ENCODE measurements around the gene COX4I2.
A peak's percentile ranks its signal among the peaks of the same experiment; 100 is the strongest.
"Not testable (repeated sequence)": the region's sequence is repeated elsewhere in the genome, so short reads cannot be mapped to it uniquely, and the experiment has no call there.

COX4I2 gene

DNA sequence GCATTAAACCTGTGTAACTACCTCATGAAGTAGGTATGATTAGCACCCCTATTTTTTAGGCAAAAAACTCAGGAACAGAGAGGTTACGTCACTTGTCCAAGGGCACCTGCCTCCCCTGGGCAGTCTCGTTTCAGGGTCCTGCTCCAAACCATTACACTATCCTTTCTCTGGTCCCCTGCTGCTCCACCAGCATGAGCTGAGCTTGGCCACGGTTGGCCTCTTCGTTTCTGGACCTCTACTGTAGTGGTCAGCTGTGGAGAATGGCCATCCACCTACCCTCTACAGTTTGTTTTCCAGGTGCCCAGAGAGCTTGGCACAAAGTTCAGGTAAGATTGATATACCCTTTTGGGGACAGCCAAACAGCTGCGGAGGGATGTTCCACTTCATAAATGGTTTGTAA, 16.8 kb downstream of the COX4I2 start:
- DNase-seq (ENCODE audit: low spot score), result no peak

DNA sequence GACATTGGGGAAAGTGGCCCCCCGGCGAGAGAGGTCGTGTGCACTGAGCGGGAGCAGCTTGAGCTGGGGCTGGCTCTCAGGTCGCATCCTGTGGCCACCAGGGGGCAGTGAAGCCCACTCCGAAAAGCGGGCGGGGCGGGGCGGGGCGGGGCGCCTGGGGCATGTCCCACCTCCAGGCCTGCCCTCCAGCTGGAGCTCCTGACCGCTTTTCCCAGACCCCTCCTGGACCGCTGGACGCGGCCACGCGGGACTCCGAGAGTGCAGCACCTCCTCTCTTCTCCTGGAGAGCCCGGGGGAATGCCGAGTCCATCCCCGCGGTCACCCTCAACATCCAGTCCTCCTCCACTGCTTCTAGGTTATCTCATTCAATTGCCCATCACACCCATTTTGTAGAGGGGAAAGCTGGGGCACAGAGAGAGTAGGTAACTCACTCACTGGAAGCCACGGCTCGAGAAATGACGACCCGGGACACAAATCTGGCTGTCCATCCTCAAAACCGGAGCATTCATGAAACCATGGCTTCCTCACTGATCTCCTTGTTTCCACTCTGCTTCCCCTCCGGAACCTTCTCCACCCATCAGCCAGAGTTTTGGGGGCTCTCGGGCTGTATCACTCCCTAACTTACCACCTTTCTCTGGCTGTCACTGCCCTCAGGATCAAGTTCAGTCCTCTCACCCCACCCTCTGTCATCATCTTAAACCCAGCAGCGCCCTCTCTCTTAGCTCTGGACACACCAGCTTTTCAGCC, 24.1 kb downstream of the COX4I2 start:
- peak; percentile 87 for DNase-seq (ENCODE audit: low spot score)

DNA sequence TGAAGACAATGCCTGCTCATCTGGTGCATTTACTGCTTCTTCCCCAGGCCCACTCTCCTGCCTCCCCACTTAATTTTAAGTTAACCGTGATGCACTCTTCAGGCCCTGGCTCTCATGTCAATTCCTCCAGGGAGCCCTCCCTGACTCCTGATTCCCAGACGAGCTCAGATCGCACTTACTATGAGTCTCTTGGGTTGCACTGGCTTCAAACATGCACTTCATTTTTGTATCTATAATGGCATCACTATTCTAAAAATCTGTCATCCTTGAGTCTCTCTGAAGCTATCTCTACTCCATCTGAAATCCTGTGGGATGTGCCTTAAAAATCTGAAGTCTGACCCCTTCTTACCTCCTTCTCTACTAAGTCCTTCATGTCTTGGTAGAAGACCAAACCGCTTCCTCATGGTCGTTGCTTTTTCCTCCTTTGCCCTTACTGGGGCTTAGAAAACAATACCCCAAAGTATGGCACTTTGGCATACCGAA, 24.7 kb downstream of the COX4I2 start:
- DNase-seq (ENCODE audit: low spot score), result no peak

DNA sequence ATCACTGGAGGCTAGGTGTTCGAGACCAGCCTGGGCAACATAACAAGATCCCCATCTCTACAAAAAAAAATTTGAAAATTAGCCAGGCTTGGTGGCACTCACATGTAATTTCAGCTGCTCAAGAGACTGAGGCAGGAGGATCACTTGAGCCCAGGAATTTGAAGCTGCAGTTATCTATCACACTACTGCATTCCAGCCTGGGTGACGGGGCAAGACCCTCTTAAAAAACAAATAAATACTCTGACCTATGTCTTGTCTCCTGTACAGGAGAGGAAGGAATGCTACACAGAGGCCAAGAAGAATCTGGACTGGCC, 25.8 kb downstream of the COX4I2 start:
- DNase-seq (ENCODE audit: low spot score), result no peak

DNA sequence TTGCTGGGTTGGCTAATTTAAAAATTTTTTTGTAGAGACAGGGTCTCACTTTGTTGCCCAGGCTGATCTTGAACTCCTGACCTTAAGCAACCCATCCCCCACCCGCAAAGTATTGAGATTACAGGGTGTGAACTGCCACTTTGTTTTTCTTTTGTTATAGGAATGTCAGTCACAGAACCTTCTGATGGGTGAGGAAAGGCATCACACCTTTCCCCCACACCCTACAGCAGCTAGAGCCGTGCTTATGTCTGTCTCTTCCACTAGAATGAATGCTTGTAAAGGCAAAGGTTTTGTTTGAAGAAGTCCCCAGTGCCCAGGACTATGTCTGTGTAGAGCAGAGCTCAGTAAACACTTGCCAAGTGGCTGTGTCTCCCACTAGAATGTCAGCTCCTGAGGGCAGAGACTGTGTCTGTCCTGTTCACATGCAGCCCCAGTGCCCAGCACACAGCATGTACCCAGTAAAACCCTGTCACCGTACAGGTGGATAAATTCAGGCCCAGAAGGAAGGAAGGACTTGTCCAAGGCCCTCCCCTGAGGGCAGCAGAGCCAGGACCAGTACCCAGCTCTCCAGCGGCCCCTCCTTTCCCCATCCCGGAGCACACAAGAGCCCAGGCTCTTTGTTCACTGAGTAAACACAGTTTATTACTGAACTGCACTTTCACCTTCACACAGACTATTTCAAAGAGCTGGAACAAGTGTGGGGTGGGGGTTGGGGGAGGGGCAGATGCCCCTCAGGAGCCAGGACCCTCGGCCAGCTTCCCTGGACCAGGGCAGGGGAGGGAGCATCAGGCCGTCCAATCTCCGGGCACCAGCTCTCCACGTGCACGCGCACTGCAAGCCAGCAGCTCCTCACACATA, 26.4 kb downstream of the COX4I2 start:
- DNase-seq (ENCODE audit: low spot score), result no peak

DNA sequence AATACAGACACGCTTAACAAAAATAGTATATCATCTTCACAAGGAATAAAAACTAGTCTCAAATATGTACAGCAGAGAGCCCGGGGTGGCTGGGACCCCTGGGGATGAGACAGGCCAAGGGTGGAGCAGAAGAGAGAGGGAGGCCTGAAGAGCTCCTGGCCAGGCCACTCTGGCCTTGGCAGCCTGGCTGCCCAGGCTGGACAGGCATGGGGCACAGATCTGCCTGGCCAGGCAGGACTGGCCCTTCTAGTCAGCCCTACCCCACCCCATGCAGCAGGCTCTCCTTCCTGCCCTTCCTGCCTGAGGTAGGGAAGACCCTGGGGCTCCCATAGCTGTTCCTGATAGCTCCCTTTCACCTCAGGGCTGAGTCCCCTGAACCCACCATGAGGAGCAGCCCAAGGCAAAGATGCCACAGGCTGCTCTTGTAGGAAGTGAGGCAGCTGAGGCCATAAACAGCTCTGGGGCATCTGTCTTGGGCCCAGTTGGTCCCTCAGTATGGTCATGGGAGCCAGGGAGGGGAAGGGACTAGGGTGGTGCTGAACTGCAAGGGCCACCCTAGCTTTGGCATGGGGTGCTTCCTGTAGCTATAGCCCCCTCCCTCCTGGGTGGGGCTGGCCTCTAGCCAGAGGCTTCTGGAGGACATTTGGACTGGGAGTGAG, 27.1 kb downstream of the COX4I2 start:
- no peak for DNase-seq (ENCODE audit: low spot score)

DNA sequence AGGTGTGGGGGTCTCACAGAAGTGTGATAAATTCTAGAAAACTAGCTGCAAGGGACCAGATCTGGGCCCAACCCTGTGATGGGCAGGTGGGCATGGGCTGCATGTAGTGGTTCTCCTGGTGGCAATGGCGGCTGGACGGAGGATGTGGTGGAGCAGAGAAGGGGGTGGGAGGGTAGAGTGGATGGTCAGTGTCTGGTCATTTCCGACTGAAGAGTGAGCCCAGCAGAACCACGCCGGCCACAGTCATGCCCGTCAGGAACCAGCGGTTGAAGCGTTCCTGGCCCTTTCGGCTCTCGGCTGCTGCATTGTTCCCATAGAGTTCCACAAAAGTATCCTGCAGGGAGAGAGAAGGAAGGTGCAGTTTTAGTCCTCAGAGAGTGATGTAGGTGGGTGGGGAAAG, 28.0 kb downstream of the COX4I2 start:
- no peak for DNase-seq (ENCODE audit: low spot score)

DNA sequence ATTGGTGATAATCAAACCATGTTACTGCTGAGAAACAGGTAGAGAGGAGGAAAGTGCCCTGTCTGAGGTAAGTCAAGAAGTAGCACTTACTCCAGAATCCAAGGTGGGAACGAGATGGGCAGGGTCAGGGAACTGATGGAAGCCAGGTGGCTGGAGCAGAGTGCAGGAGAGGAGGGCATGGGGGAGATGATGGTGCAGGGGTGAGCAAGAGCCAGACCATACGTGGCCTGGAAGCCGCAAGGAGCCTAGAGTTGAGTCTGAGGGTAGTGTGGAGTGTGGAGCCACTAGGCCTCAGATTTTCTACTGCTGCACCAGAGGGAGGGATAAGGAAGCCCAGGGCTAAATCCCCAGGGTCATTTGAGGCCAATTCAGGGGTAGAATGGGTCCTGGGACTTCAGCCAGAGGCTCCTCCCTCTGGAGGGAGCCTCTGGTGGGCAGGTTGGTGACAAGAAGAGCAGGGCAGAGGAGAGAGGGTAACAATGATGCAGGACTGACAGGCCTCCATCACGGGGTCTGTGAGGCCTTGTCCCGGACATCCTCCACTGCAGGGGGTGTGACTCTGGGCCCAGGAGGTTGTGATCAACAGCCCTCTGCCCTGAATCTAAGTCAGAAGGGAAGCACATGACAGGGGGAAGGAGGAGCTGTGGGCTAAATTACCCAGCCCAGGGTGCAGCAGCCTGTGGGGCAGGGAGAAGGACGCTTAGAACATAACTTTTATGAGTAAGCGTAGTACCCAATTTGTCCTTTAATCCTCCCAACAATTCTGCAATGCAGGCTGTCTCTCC, 28.7 kb downstream of the COX4I2 start:
- no peak for DNase-seq (ENCODE audit: low spot score)

DNA sequence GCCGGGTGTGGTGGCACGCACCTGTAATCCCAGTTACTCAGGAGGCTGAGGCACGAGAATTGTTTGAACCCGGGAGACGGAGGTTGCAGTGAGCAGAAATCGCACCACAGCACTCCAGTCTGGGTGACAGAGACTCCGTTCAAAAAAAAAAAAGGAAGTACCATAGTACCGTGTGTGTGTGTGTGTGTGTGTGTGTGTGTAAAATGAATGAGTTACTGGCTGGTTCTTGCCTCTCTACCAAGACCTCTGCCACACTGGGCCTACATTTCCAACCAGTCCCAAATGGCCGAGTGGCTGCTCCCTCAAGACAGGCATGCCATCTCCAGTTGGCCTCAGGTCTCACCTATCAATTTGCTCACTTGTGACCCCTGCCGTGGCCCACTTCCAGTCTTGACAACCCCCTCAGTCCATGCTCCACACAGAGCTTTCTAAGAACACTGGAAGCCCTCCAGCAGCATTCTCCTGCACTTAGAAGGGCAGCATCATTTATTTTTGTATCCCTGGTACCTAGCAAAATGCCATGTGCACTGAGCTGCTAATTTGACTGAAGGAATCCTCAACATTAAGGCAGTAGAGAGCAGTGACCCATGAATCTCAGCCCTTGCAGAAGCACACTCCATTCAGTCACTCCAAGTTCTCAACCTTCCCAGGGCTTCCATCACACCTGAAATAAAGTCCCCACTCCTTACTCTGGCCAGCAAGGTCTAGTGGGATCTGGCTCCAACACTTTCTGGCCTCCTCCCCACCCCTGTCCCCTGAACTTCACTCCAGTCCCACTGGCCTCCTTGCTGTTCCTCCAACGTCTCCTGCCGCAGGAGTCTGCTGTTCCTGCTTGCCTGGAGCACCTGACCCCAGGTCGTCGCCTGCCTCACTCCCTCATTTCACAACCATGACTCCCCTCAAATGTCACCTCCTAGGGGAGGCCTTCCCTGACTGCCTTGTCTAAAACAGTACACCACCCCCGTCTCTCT, 29.9 kb downstream of the COX4I2 start:
- no peak for DNase-seq (ENCODE audit: low spot score)

DNA sequence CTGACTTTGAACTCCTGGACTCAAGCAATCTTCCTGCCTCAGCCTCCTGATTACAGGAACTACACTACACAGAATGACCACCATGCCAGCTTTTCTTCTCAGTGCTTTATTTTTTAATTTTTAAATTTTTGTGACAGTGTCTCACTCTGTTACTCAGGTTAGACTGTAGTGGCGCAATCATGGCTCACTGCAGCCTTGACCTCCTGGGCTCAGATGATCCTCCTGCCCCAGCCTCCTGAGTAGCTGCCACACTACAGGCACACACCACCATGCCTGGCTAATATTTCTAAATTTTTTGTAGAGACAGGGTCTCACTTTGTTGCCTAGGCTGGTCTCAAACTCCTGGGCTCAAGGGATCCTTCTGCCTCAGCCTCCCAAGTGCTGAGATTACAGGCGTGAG, 31.2 kb downstream of the COX4I2 start:
- DNase-seq (ENCODE audit: low spot score), result not testable (repeated sequence)

DNA sequence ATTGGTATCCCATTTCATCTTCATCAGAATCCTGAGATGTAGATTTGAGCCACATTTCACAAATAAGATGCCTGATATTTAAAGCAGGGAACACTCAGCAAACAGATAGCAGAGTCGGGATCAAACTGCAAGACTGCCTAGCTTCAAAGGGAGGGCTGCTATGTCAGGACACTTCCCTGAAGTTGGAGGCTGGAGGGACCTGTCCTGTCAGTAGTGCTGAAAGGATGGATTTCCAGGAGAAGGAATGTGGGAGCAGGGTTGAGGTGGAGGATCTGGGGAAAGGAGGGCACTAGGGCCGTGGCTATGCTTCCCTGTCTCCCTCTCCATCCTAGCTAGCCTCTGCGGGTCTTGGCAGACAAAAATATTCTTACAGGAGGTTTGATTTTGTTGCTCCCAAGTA, 32.2 kb downstream of the COX4I2 start:
- DNase-seq (ENCODE audit: low spot score), result no peak

DNA sequence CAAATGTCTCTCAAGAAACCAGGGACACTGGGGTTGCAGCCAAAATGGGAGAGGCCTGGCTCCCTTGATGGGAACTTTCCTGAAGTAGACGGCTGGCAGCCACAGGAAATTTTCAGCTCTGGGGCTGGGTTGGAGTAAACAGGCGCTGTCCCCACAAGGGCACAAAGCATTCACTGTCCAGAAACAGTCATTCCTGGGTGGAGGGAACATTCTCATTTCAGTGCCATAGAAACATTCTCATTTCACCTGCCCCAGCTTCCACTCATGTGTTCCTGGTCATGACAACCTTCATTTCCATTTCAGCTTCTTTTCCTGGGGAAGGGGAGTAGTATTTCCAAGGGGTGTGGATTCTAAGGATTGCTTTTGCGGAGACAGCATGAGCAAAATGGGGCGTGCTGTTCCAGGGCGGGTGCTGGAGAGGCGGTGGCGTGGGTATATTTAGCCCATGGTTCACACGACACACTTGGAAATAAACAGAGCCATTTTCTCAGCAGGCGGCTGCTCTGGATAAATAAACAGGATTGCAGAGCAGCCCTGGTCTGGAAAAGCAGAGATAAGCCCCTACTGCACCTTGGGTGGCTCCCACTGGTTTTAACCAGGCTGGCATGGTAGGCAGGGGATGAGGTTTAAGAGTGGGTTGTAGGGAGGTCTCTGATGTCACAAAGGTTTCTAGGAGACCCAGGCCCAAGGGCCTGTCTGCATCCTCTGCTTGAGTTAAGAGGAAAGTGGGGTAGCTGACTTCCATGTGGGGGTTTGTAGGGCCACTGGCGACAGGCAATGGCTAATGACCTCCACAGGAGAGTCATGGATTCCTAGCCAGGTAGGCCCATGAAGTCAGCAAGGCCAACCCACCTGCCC, 32.9 kb downstream of the COX4I2 start:
- peak; percentile 90 for DNase-seq (ENCODE audit: low spot score)

DNA sequence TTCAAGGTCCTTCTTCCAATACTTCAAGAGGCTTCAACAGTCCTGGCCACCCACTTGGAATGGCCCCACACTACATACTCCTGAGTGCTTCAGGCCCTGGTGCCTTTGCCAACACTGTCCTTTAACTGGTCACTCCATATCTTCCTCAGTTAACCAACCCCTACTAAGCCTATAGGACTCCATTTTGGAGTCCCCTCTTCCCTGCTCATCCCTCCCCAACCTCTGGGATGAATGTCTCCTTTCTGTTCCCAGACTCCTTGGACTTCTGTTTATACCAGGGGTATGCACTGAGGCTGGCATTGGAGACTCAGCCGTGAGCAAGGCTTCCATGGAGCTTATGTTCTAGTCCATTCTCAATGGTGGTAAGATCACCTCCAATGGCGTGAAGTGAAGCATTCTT, 33.6 kb downstream of the COX4I2 start:
- no peak for DNase-seq (ENCODE audit: low spot score)

DNA sequence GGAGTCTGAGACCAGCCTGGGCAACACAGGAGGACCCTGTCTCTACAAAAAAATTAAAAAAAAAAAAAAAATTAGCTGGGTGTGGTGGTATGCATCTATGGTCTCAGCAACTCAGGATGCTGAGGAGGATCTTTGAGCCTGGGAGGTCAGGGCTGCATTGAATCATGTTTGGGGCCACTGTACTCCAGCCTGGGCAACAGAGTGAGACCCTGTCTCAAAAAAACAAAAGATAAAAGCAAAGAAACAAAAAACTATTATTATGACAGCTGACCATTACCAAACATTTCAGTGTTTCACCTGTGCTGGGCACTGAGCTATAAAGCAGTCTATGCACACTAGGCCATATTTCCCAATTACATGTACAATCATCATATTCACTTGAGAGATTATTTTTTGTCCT, 35.7 kb downstream of the COX4I2 start:
- no peak for DNase-seq (ENCODE audit: low spot score)

DNA sequence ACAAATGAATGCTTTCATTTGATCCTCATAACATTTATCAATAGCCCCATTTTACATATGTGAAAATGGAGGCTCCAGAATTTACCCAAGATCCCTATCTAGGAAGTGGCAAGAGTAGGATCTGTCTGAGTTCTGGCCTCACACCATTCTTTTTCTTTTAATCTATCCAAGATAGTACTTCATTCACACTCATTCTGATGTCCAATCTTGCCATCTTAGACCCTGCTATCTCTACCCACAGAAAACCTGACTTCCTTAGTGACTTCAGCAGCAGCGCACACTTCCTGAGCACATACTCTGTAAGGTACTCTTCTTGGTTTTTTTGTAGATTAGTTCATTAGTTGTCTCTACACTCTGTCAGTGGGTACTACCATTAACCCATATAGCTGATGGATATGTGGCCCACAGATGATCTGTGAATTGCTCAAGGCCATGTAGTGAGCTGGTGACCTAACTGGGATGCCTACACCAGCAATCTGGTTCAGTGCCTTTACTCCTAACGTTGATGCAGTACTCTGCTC, 36.3 kb downstream of the COX4I2 start:
- DNase-seq (ENCODE audit: low spot score), result peak; percentile 55

DNA sequence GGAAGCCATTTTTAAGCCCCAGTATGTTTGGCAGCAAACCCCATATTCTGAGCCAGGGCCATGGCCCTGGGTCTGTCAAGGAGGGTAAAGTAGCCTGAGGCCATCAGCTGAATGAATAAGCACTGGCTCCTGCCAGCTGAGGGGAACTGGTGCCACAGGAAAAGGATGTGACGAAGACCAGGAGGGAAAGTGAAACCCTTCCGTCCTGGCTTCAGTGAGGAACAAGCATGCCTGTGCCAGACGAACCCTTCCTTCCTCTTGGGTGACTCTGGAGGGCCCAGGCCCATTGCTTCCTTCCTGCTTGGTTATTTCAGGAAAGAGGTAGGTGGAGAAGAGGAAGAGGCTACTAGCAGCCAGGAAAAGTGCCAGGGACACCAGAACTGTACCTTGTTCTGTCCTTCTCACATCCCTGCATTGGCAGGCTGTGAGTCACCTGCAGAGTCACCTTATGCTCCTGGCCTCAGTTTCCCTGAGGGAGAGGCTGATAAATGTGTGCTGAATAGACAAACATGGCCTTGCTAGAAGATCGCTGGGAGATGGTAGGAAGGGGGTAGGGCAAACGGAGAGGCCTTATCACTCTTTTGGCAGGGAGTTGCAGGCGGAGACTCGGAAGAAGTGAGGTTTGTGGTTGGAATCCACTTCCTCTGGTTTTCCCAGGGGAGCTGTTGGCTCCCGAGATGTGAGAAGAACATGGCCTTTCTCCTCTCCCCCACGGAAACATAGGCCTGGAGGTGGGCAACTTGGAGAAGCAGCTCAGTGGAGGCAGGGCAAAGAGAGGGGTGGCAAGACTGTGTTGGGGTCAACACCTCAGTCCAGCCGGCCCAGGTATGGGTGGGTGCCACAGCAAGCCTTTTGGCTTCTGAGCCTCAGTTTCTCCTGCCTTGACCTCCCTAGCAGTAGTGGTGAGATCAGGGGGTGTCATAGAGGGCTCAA, 37.4 kb downstream of the COX4I2 start:
- DNase-seq (ENCODE audit: low spot score), result peak; percentile 88

DNA sequence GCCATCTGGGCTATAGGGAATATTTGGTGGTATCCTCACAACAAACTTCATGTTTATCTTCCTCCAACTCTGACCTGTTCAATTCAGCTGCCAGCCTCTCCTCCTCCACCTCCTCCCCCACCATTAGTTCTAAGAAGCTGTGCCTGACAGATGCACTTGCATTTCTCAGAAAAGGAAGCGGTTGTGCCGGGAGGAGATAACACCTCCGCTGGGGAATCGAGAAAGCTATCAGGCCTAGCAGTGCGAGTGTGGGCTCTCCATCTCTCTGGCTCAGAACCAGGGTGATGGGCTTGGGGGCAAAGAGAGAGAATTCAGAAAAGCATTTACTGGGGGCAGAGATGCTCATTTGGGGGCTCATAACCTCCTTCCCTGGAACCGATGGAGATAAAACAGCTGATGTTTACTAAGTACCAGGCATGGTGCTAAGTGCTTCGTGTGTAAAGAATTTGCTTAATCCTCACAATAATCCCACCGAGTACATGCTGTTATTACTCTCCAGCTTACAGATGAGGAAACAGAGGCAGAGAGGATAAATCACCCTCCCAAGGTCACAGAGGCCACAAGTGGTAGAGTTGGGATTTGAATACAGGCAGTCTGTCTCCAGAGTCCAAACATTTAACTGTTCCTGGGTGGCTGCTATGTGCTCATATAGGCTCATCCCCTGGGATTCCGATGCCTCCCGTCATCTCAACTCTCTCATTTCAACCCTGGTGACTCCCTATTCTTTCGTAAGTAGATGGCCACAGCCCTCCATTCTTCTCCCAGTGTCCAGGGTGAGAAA, 38.3 kb downstream of the COX4I2 start:
- peak; percentile 98 for DNase-seq (ENCODE audit: low spot score)

DNA sequence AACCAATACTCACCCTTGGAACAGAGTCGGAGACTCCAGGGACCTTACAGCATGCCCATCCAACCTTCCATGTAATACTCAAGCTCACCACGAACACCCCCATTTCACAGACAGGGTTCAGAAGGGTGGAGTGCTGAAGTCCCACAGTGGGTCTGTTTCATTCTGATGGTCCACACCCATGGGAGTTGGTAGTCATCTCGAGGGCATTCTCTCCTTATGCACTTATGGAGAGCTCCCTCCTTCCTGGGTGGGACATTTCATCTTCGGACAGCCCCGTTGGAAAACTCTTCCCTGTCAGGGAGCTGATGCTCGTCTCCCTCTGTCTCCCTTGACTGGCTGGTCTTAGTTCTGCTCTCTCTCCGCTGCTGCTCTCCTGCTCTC, 38.9 kb downstream of the COX4I2 start:
- DNase-seq (ENCODE audit: low spot score), result peak; percentile 86
